22Rv1 (cell line): ENCODE results near the gene AGTPBP1.

Experiments
- H3K27ac ChIP-seq: fragments of 450-650 bp; 2 replicates; pipeline ENCODE4 v1.5.1; 2017
- ZFX ChIP-seq: fragments of 450-650 bp; IDR thresholded peaks from 2 replicates; pipeline ENCODE4 v1.6.1; 2017; ENCODE audit warnings: antibody characterized with exemption, borderline replicate concordance
- TF ChIP-seq, protein P1 (sequence below): fragments of 450-650 bp; IDR thresholded peaks from 2 replicates; pipeline ENCODE4 v1.5.1; 2017; ENCODE audit warnings: mild to moderate bottlenecking

AGTPBP1 gene

DNA sequence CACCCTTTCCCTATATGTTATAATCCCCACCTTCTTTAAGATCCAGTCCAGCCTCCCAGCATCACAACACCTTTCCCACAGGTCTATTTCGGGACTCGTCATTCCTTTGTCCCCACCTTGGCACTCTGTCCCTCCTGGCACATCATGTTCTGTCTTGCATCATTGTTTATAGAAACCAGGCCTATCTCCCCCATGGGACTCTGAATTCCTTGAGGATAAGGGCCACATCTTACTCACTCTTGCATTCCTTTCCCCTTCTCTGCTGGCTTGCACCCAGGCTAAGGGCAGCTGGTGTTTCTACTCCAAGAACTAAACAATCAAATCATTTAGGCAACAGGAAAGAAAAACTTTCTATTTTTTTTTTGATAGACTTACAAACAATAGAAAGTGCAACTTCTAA, 205.7 kb downstream of the AGTPBP1 start:
- no peak overlapping the region for H3K27ac ChIP-seq
- TF ChIP-seq, protein P1, sequence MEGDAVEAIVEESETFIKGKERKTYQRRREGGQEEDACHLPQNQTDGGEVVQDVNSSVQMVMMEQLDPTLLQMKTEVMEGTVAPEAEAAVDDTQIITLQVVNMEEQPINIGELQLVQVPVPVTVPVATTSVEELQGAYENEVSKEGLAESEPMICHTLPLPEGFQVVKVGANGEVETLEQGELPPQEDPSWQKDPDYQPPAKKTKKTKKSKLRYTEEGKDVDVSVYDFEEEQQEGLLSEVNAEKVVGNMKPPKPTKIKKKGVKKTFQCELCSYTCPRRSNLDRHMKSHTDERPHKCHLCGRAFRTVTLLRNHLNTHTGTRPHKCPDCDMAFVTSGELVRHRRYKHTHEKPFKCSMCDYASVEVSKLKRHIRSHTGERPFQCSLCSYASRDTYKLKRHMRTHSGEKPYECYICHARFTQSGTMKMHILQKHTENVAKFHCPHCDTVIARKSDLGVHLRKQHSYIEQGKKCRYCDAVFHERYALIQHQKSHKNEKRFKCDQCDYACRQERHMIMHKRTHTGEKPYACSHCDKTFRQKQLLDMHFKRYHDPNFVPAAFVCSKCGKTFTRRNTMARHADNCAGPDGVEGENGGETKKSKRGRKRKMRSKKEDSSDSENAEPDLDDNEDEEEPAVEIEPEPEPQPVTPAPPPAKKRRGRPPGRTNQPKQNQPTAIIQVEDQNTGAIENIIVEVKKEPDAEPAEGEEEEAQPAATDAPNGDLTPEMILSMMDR: no peak
- no peak for TF ChIP-seq ZFX

DNA sequence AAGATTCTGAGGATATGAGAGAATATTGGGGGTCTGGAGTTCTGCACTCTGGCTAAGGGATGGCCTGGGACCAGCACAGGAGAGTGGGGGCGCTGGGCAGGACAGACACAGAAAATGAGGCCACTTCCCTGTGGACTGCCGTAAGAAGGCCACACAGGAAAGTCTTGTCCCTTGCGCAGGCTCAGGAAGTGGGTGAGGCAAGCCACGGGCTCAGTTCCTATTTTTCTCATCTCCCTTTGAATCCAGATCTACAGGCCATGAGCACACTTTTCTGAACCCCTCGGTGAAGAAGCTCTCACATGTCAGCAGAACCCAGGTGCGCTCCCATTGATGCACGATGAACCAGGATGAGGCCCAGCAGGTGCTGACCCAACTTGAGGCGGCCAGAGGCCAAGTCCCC, 207.4 kb downstream of the AGTPBP1 start:
- no peak for TF ChIP-seq ZFX
- TF ChIP-seq, protein P1: no peak
- no peak overlapping the region for H3K27ac ChIP-seq

DNA sequence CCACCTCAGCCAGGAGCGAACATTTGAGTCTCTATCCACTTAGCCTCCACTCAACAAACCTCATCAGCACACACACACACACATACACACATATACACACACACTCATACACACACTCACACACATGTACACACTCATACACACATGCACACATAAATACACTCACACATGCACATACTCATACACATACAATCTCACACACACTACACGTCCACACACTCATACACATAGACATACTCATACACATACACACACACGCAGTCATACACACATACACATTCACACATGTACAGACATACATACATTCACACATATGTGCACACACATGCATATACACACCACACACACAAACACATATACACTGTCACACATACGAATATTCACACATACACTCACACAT, 208.2 kb downstream of the AGTPBP1 start:
- H3K27ac ChIP-seq: no peak overlapping the region
- TF ChIP-seq, protein P1: no peak
- no peak for TF ChIP-seq ZFX

DNA sequence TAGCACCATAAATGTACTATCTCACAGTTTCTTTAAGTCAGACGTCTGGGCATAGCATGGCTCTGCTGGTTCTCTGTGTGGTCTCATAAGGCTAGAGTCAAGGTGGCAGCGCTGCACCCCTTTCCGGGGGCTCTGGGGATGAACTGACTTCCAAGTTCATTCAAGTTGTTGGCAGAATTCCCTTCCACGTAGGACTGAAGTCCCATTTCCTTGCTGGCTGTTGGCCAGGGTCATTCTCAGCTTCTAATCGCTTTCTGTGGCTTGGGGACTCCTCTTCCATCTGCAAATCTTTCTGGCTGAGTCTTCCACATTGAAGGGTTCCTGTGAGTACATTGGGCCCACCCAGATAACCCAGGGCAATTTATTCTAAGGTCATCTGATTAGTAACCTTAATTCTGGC, 211.0 kb downstream of the AGTPBP1 start:
- H3K27ac ChIP-seq: no peak overlapping the region
- TF ChIP-seq ZFX: no peak
- TF ChIP-seq, protein P1: no peak

DNA sequence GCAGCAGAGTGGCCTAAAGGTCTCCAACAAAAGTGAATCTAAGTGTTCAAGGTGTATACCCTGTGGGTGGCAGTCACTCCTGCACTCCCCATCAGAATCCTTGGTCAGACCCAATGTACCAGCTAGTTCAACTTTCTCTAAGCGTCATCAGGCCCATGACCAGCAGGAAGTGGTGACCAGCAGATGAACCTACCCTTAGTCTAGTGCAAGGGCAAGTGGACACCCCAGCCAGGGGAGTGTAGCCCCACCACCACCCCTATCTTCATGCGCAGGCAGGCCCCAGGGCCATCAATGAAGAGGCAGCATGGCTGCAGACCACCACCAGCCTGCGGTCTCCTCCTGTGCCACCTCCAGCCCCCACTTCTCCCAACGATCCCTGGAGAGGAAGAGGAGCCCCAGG, 213.1 kb downstream of the AGTPBP1 start:
- no peak overlapping the region for H3K27ac ChIP-seq
- TF ChIP-seq ZFX: no peak
- TF ChIP-seq, protein P1: no peak

DNA sequence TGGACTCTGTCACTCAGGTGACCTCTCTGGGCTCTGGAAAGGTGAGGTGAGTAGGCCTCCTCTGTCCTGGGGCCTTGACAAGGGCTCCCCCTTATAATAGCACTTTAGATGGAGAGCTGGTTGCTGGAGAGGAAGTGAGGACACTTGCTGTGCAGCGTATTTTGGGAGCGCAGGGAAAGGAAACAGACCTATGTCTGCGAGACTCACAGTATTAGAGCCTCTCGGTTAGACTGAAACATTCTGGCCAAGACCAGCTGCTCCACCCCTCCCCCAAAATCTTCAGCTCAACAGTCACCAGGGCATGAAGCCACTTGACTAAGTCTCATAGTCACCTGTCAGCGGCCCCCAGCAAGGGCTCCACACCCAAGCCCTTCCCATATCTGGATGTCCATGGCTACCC, 213.6 kb downstream of the AGTPBP1 start:
- no peak overlapping the region for H3K27ac ChIP-seq
- TF ChIP-seq, protein P1: no peak
- no peak for TF ChIP-seq ZFX

DNA sequence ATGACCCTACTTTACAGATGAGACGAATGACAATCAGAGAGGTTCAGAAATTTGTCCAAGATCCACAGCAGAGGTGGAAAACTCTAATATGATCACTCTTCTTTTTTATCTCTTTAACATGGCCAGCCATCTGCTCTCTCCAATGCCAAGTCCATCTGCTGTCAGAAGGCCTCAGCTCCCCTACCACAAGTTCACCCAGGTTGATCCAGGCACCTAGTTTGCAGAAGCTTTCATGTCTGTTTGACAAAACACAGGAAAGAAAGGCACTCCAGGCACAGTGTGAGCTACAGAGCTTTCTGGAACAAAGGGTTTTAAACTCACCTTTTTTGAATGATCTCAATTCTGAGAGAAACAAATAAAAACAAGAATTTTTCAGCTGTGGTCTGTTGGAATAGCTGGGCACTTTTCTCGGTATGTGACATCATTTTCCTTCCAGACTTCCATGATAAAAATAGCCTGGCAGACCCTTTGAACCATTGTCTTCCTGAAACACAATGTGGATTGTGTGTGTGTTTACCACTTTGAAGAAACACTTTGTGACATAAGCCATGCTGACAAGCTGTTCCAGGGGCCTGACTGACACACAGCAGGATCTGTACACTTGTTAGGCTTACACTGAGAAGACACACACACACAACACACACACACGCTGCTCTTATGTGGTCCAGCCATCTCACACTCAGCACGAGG, 214.3 kb downstream of the AGTPBP1 start:
- no peak overlapping the region for H3K27ac ChIP-seq
- TF ChIP-seq, protein P1: no peak
- no peak for TF ChIP-seq ZFX
